A673 (cell line): ENCODE measurements around the gene CCDC71. TPM values are rescaled to one million over a fixed set of nuclear protein-coding genes. Genes with fewer than 3 reads are reported as not detected.

Experiments used
- BruUV-seq: library from RNA; stranded (reverse); fragments of 400-500 nt; replicated peaks from 2 replicates; lab custom pipeline; 2021; lab: Mats Ljungman, UMichigan
- CTCF ChIA-PET: fragments of 300-600 bp; sonication (Branson Sonifier 250); formaldehyde crosslinking; loops from one replicate; lab custom pipeline; 2022; ENCODE audit warnings: antibody characterized with exemption; lab: Charles Lee
- POLR2A ChIA-PET: fragments of 300-600 bp; sonication (Branson Sonifier 250); formaldehyde crosslinking; loops from one replicate; lab custom pipeline; 2022; ENCODE audit warnings: antibody characterized with exemption; ENCODE audit not compliant: low non-redundant PET; lab: Charles Lee
- DNase-seq: peaks from one replicate; pipeline ENCODE4 v3.0.0-alpha.2; 2015; ENCODE audit warnings: low spot score
- H3K27ac ChIP-seq: fragments of 200-600 bp; sonication (generic); 2 replicates; pipeline ENCODE4 v1.5.1; 2016; ENCODE audit warnings: mixed run types, low read depth, mild to moderate bottlenecking, mixed read lengths, antibody characterized with exemption, low read length; ENCODE audit not compliant: poor library complexity, severe bottlenecking
- H3K27me3 ChIP-seq: fragments of 200-600 bp; sonication (generic); replicated peaks from 2 replicates; pipeline ENCODE4 v1.6.1; 2017; ENCODE audit warnings: mixed run types, low read depth, mild to moderate bottlenecking, mixed read lengths, antibody characterized with exemption, low read length; ENCODE audit not compliant: insufficient read depth, poor library complexity
- H3K36me3 ChIP-seq: fragments of 200-600 bp; sonication (generic); 2 replicates; pipeline ENCODE4 v1.6.1; 2016; ENCODE audit warnings: mixed run types, mild to moderate bottlenecking, mixed read lengths, antibody characterized with exemption, low read length; ENCODE audit not compliant: insufficient read depth, poor library complexity, severe bottlenecking
- H3K4me1 ChIP-seq: fragments of 200-600 bp; sonication (generic); 2 replicates; pipeline ENCODE4 v1.6.1; 2017; ENCODE audit warnings: mixed run types, mild to moderate bottlenecking, mixed read lengths, antibody characterized with exemption, low read length; ENCODE audit not compliant: insufficient read depth, poor library complexity, severe bottlenecking
- H3K4me3 ChIP-seq: fragments of 200-600 bp; sonication (generic); 2 replicates; pipeline ENCODE4 v1.5.1; 2016; ENCODE audit warnings: low read depth, mixed run types, mild to moderate bottlenecking, mixed read lengths, low read length; ENCODE audit not compliant: poor library complexity, severe bottlenecking
- H3K9me3 ChIP-seq: fragments of 200-600 bp; sonication (generic); 2 replicates; pipeline ENCODE4 v1.6.1; 2016; ENCODE audit warnings: mixed run types, low read depth, mild to moderate bottlenecking, mixed read lengths, antibody characterized with exemption, low read length; ENCODE audit not compliant: poor library complexity, severe bottlenecking
- EZH2 ChIP-seq: fragments of 200-600 bp; sonication (generic); IDR thresholded peaks from 2 replicates; pipeline ENCODE4 v1.6.1; 2017; ENCODE audit warnings: borderline replicate concordance, low read depth, mild to moderate bottlenecking, mixed read lengths, antibody characterized with exemption, low read length; ENCODE audit not compliant: poor library complexity, severe bottlenecking
- intact Hi-C: fragments of 100-400 bp; cut with micrococcal nuclease; formaldehyde crosslinking; loops from one replicate; pipeline ENCODE4 v1.10.0; 2022; ENCODE audit not compliant: unreplicated experiment
- total RNA-seq: library from RNA; stranded (reverse); gene quantifications from 2 replicates; pipeline ENCODE4 v1.2.3, GENCODE V29; 2021
- TF ChIP-seq, protein P1 (sequence below): fragments of 300-800, 200-600 bp; sonication (generic); conservative IDR thresholded peaks from 2 replicates; pipeline ENCODE4 v1.5.1; 2017; ENCODE audit warnings: low read depth, mild to moderate bottlenecking, antibody characterized with exemption, low read length, moderate library complexity, mixed read lengths

Gene CCDC71
- total RNA-seq, 1 experiment from 2014 or later, result 10.4 TPM

DNA sequence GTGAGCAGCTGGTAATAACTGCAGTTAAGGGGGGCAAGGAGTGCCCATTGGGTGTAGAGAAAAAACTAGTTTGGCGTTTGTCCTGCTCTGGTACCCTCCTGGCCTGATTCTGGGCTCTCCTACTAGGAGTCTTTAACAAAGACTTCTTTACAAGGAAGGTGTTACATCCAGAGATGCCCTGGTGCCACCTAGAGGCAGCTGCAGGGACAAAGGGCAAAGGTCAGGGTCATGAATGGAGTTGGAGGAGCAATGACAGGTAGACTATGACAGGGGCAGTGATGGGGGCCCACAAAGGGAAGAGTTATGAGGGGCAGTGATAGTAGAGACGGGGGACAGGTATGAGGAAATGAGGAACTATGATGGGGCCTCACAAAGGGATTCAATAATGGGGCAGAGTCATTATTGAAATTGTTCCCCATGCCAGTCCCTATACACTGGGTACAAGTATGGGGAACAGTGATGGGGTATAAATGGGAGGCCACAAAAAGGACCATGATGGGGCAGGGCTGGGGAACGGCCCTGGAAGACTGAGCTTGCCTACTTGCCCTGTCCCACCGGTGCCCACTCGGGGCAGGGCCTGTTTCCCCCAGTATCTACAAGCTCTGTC is 7.9 kb downstream of the CCDC71 start:
- no peaks in the 10 kb centered on the region for H3K27me3 ChIP-seq
- no peak for TF ChIP-seq EZH2
- TF ChIP-seq, protein P1, sequence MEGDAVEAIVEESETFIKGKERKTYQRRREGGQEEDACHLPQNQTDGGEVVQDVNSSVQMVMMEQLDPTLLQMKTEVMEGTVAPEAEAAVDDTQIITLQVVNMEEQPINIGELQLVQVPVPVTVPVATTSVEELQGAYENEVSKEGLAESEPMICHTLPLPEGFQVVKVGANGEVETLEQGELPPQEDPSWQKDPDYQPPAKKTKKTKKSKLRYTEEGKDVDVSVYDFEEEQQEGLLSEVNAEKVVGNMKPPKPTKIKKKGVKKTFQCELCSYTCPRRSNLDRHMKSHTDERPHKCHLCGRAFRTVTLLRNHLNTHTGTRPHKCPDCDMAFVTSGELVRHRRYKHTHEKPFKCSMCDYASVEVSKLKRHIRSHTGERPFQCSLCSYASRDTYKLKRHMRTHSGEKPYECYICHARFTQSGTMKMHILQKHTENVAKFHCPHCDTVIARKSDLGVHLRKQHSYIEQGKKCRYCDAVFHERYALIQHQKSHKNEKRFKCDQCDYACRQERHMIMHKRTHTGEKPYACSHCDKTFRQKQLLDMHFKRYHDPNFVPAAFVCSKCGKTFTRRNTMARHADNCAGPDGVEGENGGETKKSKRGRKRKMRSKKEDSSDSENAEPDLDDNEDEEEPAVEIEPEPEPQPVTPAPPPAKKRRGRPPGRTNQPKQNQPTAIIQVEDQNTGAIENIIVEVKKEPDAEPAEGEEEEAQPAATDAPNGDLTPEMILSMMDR, result no peak; the same call in 1 of the 2 replicates
- CTCF ChIA-PET, result no interaction called here
- no peak overlapping the region for H3K27ac ChIP-seq
- no peak for DNase-seq
- H3K9me3 ChIP-seq, result no peaks in the 10 kb centered on the region
- intact Hi-C loops, result no loop called here
- H3K36me3 ChIP-seq, result no peaks in the 10 kb centered on the region
- no peaks in the 10 kb centered on the region for H3K4me1 ChIP-seq
- BruUV-seq, result no TSS peak
- H3K4me3 ChIP-seq, result no peak overlapping the region
- POLR2A ChIA-PET, result no interaction called here

DNA sequence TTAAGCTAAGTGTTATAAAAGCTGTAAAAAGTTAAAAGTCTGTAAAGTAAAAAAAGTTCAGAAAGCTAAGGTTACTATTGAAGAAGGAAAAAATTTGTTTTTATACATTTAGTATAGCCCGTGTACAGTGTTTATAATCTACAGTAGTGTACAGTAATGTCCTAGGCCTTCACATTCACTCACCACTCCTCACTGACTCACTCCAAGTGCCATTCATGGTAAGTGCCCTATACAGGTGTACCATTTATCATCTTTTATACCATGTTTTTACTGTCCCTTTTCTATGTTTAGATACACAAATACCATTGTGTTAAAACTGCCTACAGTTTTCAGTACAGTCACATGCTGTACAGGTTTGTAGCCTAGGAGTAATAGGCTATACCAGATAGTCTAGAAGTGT is 8.8 kb downstream of the CCDC71 start:
- Histone ChIP-seq H3K9me3 (no peaks in the 10 kb centered on the region), H3K27me3 (no peaks in the 10 kb centered on the region), H3K4me1 (no peaks in the 10 kb centered on the region), H3K36me3 (no peaks in the 10 kb centered on the region), H3K27ac (no peak overlapping the region), H3K4me3 (no peak overlapping the region)
- intact Hi-C loops, result no loop called here
- DNase-seq, result no peak
- ChIA-PET CTCF (no interaction called here), POLR2A (no interaction called here)
- TF ChIP-seq EZH2, result no peak
- TF ChIP-seq, protein P1, result no peak
- BruUV-seq, result no TSS peak

DNA sequence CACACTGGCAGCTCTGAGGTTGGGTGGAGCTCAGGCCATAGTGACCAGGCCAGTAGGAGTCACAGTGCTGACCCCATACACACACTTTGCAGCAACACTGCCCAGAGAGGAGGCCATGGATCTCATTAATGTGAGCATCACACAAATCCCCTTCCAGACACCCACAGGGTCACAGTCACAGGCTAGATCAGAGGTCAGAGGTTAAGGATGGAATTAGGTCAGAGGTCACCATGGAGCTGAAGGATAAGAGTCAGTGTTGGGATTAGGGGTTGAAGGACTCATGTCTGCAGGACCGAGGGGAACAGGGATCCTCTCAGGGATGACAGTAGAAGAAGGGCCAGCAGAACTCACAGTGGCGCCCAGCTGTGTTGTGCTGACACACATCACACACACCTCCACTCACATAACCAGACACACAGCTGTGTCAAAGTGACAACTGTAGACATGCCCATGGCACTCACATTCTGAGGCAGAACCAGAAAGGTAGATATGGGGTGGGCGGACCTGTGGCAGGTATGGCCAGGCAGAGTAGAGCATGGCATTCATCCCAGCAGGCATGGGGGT is 12.7 kb downstream of the CCDC71 start:
- no peak for DNase-seq
- ChIA-PET CTCF (no interaction called here), POLR2A (no interaction called here)
- H3K27me3 ChIP-seq, result no peaks in the 10 kb centered on the region
- H3K27ac ChIP-seq, result no peak overlapping the region
- H3K4me1 ChIP-seq, result no peaks in the 10 kb centered on the region
- BruUV-seq, result no TSS peak
- TF ChIP-seq, protein P1, result no peak
- TF ChIP-seq EZH2, result no peak
- no peak overlapping the region for H3K4me3 ChIP-seq
- no peaks in the 10 kb centered on the region for H3K36me3 ChIP-seq
- intact Hi-C loops, result no loop called here
- no peaks in the 10 kb centered on the region for H3K9me3 ChIP-seq
